GM18870 (cell line): Measurements from ENCODE around the gene CCDC63.
"Not testable (repeated sequence)": the region's sequence is repeated elsewhere in the genome, so short reads cannot be mapped to it uniquely, and the experiment has no call there.

Experiments
- ATAC-seq: cut with Tn5 transposase; IDR thresholded peaks from one replicate; pipeline ENCODE4 v1.9.1; 2021; ENCODE audit warnings: moderate library complexity; ENCODE audit not compliant: unreplicated experiment

The CCDC63 gene

DNA sequence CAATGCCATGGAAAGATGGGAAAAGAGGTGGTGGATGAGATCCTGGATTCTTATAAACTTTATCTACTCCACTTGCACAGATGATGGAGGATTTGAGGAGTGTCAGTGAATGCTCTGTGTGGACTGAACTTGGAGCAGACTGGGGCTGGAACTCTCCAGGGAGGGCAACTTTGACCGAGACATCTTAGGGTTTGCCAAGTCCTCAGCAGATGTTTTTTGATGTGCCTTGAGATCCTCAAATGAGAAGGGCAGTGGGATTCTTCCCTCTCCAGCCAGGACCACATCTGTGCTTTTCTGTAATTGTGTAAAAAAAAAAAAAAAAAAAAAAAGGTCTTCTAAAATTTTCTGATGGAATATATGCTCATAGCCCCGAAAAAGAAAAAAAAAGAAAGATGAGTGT, 96.6 kb downstream of the CCDC63 start:
- no peak for ATAC-seq

DNA sequence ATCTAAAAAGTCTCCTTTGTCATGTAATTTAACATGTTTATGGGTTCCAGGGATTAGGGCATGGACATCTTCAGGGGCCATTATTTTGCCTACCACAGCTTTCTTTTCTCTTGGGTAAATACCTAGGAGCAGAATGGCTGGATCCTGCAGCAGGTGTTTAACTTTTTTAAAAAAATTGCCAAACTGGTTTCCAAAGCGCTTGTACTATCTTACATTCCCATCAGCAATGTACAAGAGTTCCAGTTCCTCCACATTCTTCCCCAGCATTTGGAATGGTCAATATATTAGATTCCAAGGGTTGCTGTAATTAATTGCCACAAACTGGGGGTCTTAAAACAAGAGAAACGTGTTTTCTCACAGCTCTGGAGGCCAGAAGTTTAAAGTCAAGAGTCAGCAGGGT, 101.3 kb downstream of the CCDC63 start:
- no peak for ATAC-seq

DNA sequence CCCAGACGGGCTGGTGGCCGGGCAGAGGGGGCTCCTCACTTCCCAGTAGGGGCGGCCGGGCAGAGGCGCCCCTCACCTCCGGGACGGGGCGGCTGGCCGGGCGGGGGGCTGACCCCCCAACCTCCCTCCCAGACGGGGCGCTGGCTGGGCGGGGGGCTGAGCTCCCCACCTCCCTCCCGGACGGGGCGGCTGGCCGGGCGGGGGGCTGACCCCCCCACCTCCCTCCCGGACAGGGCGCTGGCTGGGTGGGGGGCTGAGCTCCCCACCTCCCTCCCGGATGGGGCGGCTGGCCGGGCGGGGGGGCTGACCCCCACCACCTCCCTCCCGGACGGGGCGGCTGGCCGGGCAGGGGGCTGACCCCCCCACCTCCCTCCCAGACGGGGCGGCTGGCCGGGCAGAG, 103.7 kb downstream of the CCDC63 start:
- ATAC-seq, result not testable (repeated sequence)

DNA sequence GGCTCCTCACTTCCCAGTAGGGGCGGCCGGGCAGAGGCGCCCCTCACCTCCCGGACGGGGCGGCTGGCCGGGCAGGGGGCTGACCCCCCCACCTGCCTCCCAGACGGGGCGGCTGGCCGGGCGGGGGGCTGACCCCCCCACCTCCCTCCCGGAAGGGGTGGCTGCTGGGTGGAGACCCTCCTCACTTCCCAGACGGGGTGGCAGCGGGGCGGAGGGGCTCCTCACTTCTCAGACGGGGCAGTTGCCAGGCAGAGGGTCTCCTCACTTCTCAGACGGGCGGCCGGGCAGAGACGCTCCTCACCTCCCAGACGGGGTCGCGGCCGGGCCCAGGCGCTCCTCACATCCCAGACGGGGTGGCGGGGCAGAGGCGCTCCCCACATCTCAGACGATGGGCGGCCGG, 104.1 kb downstream of the CCDC63 start:
- ATAC-seq, result not testable (repeated sequence)
